Neuron (in vitro differentiated cells): ENCODE data around the gene PLA2G4A.
"Not testable (repeated sequence)": the region's sequence is repeated elsewhere in the genome, so short reads cannot be mapped to it uniquely, and the experiment has no call there.

Experiments
- H2AFZ ChIP-seq: one replicate; pipeline ENCODE4 v1.6.1; 2013; ENCODE audit warnings: low read depth, mild to moderate bottlenecking, inconsistent platforms, low read length, moderate library complexity
- H3K27me3 ChIP-seq: one replicate; pipeline ENCODE4 v1.6.1; 2013; ENCODE audit warnings: low read length; ENCODE audit not compliant: insufficient read depth
- H3K36me3 ChIP-seq: one replicate; pipeline ENCODE4 v1.6.1; 2013; ENCODE audit warnings: low read length; ENCODE audit not compliant: insufficient read depth
- H3K4me1 ChIP-seq: one replicate; pipeline ENCODE4 v1.6.1; 2013; ENCODE audit warnings: low read length; ENCODE audit not compliant: insufficient read depth
- H3K4me3 ChIP-seq: 2 replicates; pipeline ENCODE4 v1.5.1; 2013; ENCODE audit warnings: mild to moderate bottlenecking, low read length, moderate library complexity
- H3K9me3 ChIP-seq: one replicate; pipeline ENCODE4 v1.6.1; 2013; ENCODE audit warnings: low read length

PLA2G4A gene

DNA sequence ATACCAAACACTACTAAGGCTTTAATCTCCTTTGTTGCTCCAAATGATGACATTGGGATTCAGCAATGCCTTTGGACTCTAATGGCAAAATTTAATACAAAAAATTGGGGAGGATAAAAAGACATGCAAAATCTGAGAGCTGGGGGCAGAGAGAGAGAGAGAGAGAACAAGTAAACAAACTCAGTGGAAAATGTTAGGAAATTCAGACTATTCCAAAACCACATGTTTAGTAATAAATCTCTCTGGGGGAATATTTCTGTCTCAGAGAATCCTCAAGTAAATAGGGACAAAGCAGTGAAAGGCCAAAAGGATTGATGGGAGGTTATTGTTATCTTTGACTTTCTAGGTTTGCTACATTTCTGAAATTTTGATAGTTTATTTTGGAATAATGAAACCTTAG, 65.7 kb downstream of the PLA2G4A start:
- peaks cover under 1% of the 10 kb centered on the region for H3K27me3 ChIP-seq
- H3K4me3 ChIP-seq = no peak overlapping the region
- H3K36me3 ChIP-seq = no peaks in the 10 kb centered on the region
- no peak overlapping the region for H2AFZ ChIP-seq
- H3K4me1 ChIP-seq = no peaks in the 10 kb centered on the region
- H3K9me3 ChIP-seq = no peaks in the 10 kb centered on the region

DNA sequence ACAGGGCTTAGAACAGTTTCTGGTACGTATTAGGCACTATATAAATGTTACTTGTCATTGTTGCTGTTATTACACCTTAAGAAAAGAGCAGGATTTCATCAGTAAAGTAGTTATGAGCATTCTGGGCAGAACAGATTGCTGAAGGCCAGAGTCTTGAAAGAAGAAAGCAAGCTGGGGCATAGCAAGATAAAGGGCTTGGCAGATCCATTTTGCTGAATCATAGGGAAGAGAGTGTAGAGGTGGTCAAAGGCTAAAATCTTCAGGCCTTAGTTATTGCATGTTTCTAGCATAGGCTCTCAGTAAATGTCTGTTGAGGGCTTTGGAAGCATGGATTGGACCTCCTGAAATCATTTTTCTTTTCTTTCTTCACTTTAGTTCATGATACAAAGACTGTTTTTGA, 67.5 kb downstream of the PLA2G4A start:
- Histone ChIP-seq H2AFZ (no peak overlapping the region), H3K4me3 (no peak overlapping the region), H3K36me3 (no peaks in the 10 kb centered on the region), H3K4me1 (no peaks in the 10 kb centered on the region), H3K9me3 (no peaks in the 10 kb centered on the region), H3K27me3 (no peaks in the 10 kb centered on the region)

DNA sequence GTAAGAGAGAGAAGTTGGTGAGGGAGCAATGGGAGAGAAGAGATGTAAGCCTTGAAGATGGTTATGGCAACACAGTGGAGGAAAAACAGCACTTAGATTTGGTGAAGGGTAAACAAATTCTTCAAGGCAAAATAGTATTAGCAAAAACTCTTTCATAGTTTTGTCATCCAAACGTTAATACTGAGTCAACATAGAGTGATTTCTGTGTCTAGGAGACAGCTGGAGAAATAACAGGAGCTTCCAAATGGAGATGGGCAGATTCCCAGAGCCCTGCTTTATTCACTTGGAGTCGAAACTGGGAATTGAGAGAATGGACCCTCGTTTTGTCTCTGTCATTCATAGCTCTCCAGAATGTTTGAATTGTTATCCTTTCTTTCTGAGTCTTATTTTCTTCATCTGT, 68.3 kb downstream of the PLA2G4A start:
- Histone ChIP-seq H2AFZ (no peak overlapping the region), H3K27me3 (no peaks in the 10 kb centered on the region), H3K9me3 (no peaks in the 10 kb centered on the region), H3K36me3 (no peaks in the 10 kb centered on the region), H3K4me1 (no peaks in the 10 kb centered on the region), H3K4me3 (no peak overlapping the region)

DNA sequence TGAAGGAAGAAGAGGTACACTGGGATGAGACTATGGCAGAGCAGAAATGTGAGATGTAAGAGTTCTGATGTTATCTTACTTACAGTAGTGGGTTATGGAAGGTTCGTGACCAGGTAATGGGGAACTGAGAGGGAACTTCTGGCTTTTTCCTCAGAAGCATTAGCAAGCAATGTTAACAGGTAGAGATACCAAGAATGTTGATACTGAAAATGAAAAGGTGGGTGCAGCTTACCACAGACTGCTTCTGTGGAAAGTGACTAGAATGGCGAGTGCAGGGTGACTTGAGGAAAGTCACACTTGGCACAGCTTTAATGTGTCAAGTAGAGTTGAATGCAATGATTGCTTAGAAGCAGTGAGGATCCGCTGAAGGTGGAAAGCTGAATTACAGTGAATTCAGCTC, 70.8 kb downstream of the PLA2G4A start:
- H2AFZ ChIP-seq = no peak overlapping the region
- H3K27me3 ChIP-seq = no peaks in the 10 kb centered on the region
- H3K4me3 ChIP-seq = no peak overlapping the region
- H3K9me3 ChIP-seq = no peaks in the 10 kb centered on the region
- no peaks in the 10 kb centered on the region for H3K36me3 ChIP-seq
- H3K4me1 ChIP-seq = no peaks in the 10 kb centered on the region

DNA sequence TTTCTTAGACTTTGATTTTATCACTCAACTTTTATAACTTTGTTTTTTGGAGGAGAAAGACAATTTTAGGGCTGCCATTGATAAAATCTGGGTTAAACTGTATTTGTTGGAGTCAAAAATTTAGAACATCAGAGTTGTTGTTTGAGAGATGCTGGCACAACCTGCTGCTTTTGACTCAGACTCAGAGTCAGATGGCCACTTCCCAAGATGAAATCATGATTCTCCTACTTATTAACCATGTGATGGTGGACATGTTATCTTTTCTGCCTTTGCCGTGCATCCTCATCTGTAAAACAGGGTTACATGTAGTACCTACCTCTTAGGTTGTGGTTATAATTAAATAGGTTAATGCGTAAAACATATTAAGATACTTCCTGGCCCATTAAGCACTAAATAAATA, 71.2 kb downstream of the PLA2G4A start:
- Histone ChIP-seq H3K4me1 (no peaks in the 10 kb centered on the region), H3K4me3 (no peak overlapping the region), H3K27me3 (no peaks in the 10 kb centered on the region), H2AFZ (no peak overlapping the region), H3K36me3 (no peaks in the 10 kb centered on the region), H3K9me3 (no peaks in the 10 kb centered on the region)

- H2AFZ ChIP-seq = no peak overlapping the region
- H3K4me3 ChIP-seq = no peak overlapping the region
- H3K4me1 ChIP-seq = no peaks in the 10 kb centered on the region
- H3K9me3 ChIP-seq = no peaks in the 10 kb centered on the region
- H3K36me3 ChIP-seq = no peaks in the 10 kb centered on the region
- no peaks in the 10 kb centered on the region for H3K27me3 ChIP-seq
Measured at GRCh38 chr1:186900539-186901237, 71.9 kb downstream of the PLA2G4A start.

- no peaks in the 10 kb centered on the region for H3K9me3 ChIP-seq
- H3K4me3 ChIP-seq = no peak overlapping the region
- H3K27me3 ChIP-seq = no peaks in the 10 kb centered on the region
- no peaks in the 10 kb centered on the region for H3K4me1 ChIP-seq
- no peak overlapping the region for H2AFZ ChIP-seq
- H3K36me3 ChIP-seq = no peaks in the 10 kb centered on the region
Measured at GRCh38 chr1:186901631-186902030, 72.9 kb downstream of the PLA2G4A start.

GRCh38 chr1:186903374-186904136, 74.8 kb downstream of the PLA2G4A start:
- no peaks in the 10 kb centered on the region for H3K36me3 ChIP-seq
- no peak overlapping the region for H3K4me3 ChIP-seq
- H3K9me3 ChIP-seq = no peaks in the 10 kb centered on the region
- H3K4me1 ChIP-seq = no peaks in the 10 kb centered on the region
- H2AFZ ChIP-seq = no peak overlapping the region
- no peaks in the 10 kb centered on the region for H3K27me3 ChIP-seq

GRCh38 chr1:186904361-186904760, 75.6 kb downstream of the PLA2G4A start:
- no peak overlapping the region for H3K4me3 ChIP-seq
- H3K27me3 ChIP-seq = no peaks in the 10 kb centered on the region
- H3K36me3 ChIP-seq = no peaks in the 10 kb centered on the region
- H2AFZ ChIP-seq = no peak overlapping the region
- no peaks in the 10 kb centered on the region for H3K4me1 ChIP-seq
- no peaks in the 10 kb centered on the region for H3K9me3 ChIP-seq

GRCh38 chr1:186905561-186905960, 76.8 kb downstream of the PLA2G4A start:
- Histone ChIP-seq H3K9me3 (no peaks in the 10 kb centered on the region), H2AFZ (no peak overlapping the region), H3K4me3 (no peak overlapping the region), H3K27me3 (no peaks in the 10 kb centered on the region), H3K36me3 (no peaks in the 10 kb centered on the region), H3K4me1 (no peaks in the 10 kb centered on the region)

GRCh38 chr1:186915555-186915954, 86.8 kb downstream of the PLA2G4A start:
- H3K36me3 ChIP-seq = no peaks in the 10 kb centered on the region

DNA sequence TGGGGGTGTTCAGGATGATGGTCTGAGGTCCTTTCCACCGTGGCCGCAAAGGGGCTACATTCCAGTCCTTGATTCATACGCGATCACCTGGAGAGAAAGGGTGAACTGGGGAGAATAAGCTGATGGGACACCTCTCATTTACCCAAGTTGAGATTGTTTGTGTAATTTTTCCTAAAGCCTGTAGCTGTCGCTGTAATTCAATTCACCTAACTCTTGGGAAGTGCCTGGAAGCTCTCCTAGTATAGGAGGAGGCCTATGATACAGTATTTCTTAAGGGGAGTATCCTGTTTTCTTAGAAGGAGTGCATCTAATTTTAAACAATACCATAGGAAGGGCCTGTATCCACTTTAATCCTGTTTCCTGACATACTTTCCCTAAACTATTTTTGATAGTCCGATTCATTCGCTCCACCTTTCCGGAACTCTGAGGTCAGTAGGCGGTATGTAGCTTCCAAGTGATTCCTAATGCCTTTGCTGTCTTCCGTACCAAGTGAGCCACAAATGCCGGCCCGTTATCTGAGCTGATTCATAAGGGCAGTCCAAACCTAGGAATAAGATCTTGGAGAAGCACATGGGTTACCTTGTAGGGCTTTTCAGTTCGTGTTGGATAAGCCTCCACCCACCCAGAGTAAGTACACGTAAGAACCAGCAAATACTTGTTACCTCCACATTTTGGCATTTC, 88.5 kb downstream of the PLA2G4A start:
- H2AFZ ChIP-seq, H3K36me3 ChIP-seq, H3K9me3 ChIP-seq, H3K4me3 ChIP-seq, H3K4me1 ChIP-seq, H3K27me3 ChIP-seq: not testable (repeated sequence)

More at GRCh38 chr1:186915555-186915954, 86.8 kb downstream of the PLA2G4A start:
- Histone ChIP-seq H3K9me3 (no peaks in the 10 kb centered on the region), H3K27me3 (no peaks in the 10 kb centered on the region), H3K4me3 (no peak overlapping the region), H2AFZ (no peak overlapping the region), H3K4me1 (no peaks in the 10 kb centered on the region)

- H3K27me3 ChIP-seq, H2AFZ ChIP-seq, H3K4me1 ChIP-seq, H3K9me3 ChIP-seq, H3K4me3 ChIP-seq, H3K36me3 ChIP-seq: not testable (repeated sequence)
Measured at GRCh38 chr1:186921386-186921785, 92.6 kb downstream of the PLA2G4A start.
